Peyer's patch (tissue), 4 donors: ENCODE data around the gene ZNF362.

Experiments used
- CTCF ChIP-seq, 6 experiments: fragments of 450-650 bp in 4 of 6; fragments of 200-600 bp in 2 of 6; sonication (generic) in 1 of 6; IDR thresholded peaks; one replicate each; pipeline ENCODE4 v1.5.1; 2017 to 2019; ENCODE audit warnings: antibody characterized with exemption in 6 of 6, mild to moderate bottlenecking in 3 of 6, moderate library complexity in 1 of 6
- POLR2A ChIP-seq, 2 donors: fragments of 450-650 bp; IDR thresholded peaks; one replicate each; pipeline ENCODE4 v1.5.1; 2017; ENCODE audit warnings: antibody characterized with exemption in 2 of 2, mild to moderate bottlenecking in 2 of 2, moderate library complexity in 2 of 2

GRCh38 chr1:33219886-33220661 is 36.2 kb upstream of the ZNF362 start:
- TF ChIP-seq CTCF (IDR thresholded peaks at IDR 0.05) (no peak), POLR2A (IDR thresholded peaks at IDR 0.05) (no peak)
